ENCODE data around the gene IL17RD. TPM values are rescaled to one million over a fixed set of nuclear protein-coding genes. Genes with fewer than 3 reads are reported as not detected.
A peak's percentile ranks its signal among the peaks of the same experiment; 100 is the strongest.

The IL17RD gene
- total RNA-seq, 1 experiment from 2014 or later, result 31.7 TPM

- TF ChIP-seq, protein P1, sequence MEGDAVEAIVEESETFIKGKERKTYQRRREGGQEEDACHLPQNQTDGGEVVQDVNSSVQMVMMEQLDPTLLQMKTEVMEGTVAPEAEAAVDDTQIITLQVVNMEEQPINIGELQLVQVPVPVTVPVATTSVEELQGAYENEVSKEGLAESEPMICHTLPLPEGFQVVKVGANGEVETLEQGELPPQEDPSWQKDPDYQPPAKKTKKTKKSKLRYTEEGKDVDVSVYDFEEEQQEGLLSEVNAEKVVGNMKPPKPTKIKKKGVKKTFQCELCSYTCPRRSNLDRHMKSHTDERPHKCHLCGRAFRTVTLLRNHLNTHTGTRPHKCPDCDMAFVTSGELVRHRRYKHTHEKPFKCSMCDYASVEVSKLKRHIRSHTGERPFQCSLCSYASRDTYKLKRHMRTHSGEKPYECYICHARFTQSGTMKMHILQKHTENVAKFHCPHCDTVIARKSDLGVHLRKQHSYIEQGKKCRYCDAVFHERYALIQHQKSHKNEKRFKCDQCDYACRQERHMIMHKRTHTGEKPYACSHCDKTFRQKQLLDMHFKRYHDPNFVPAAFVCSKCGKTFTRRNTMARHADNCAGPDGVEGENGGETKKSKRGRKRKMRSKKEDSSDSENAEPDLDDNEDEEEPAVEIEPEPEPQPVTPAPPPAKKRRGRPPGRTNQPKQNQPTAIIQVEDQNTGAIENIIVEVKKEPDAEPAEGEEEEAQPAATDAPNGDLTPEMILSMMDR (conservative IDR thresholded peaks at IDR 0.05), result no peak
- Histone ChIP-seq H3K79me1 (ENCODE audit: insufficient read depth, low read depth, low read length, poor library complexity, severe bottlenecking) (no peaks in the 10 kb centered on the region), H2BK12ac (ENCODE audit: insufficient read length, low read depth, low read length) (no peak overlapping the region), H3K79me2 (ENCODE audit: insufficient read depth, low read length) (no peaks in the 10 kb centered on the region), H3K56ac (ENCODE audit: insufficient read length, low read depth, low read length) (no peak overlapping the region), H3K18ac (ENCODE audit: insufficient read length, low read depth, low read length) (no peak overlapping the region), H3K23ac (ENCODE audit: insufficient read length, low read depth, low read length) (no peak overlapping the region), H2BK15ac (ENCODE audit: low read depth, low read length) (no peak overlapping the region), H4K91ac (ENCODE audit: insufficient read length, low read depth, low read length) (no peak overlapping the region), H2BK20ac (ENCODE audit: low read depth, low read length, poor library complexity, severe bottlenecking) (no peak overlapping the region), H2BK120ac (ENCODE audit: low read depth, low read length, poor library complexity, severe bottlenecking) (no peak overlapping the region), H4K20me1 (ENCODE audit: control insufficient read depth, insufficient read depth, insufficient read length) (no peaks in the 10 kb centered on the region), H2AFZ (ENCODE audit: low read length) (no peak overlapping the region), H3K4ac (ENCODE audit: low read depth, low read length) (no peak overlapping the region), H4K5ac (ENCODE audit: insufficient read length, low read depth, low read length) (no peak overlapping the region), H3K23me2 (ENCODE audit: insufficient read length, low read depth, low read length, poor library complexity, severe bottlenecking) (no peaks in the 10 kb centered on the region), H2BK5ac (ENCODE audit: insufficient read length, low read length) (no peak overlapping the region), H3K4me2 (ENCODE audit: insufficient read depth, insufficient read length, low read length) (peak overlapping the region; percentile 47), H3K4me1 (ENCODE audit: insufficient read depth, low read length) (no peaks in the 10 kb centered on the region), H3K9me3 (ENCODE audit: control insufficient read depth, low read depth, low read length) (no peaks in the 10 kb centered on the region), H3K14ac (ENCODE audit: insufficient read depth, low read length) (no peak overlapping the region), H3T11ph (ENCODE audit: low read length) (no peak overlapping the region), H4K8ac (replicated peaks; ENCODE audit: insufficient read length, low read depth, low read length) (no peak overlapping the region), H3K9ac (ENCODE audit: extremely low read depth, insufficient read length, low read length) (no peak overlapping the region), H3K27ac (ENCODE audit: insufficient read length, low read depth, low read length) (no peak overlapping the region), H2AK5ac (ENCODE audit: insufficient read length, low read length) (no peak overlapping the region), H3K27me3 (ENCODE audit: insufficient read depth, low read length) (no peaks in the 10 kb centered on the region; the same call in 1 of the 2 replicates)
- Mint-ChIP-seq H3K36me3 (ENCODE audit: insufficient read depth in 1 of 3, low read depth in 3 of 3) (peaks cover 0 to 5% (median 0%) of the 10 kb centered on the region in 3 experiments; a peak in 1 of 7 replicates), H3K27ac (no peak overlapping the region; a peak in 1 of 7 replicates), H3K4me3 (peak overlapping the region; percentile 72 to 82), H3K4me1 (peaks cover 10 to 12% of the 10 kb centered on the region in 2 experiments), H3K27me3 (ENCODE audit: low read depth) (peaks cover 44% of the 10 kb centered on the region), H3K9me3 (no peaks in the 10 kb centered on the region)
- WGBS (ENCODE audit: extremely low coverage, insufficient read length, low lambda C conversion rate), result no CpG with 5 or more reads among the region's 15 CpGs
- peak; percentile 55 for DNase-seq
These were observed 86.9 kb downstream of the IL17RD start for GRCh38 chr3:57078344-57078634.
